ENCODE data around the gene TSPAN32.

GRCh38 chr11:2272946-2273280 is 28.9 kb upstream of the TSPAN32 start:
- TF ChIP-seq ZFX (IDR thresholded peaks at IDR 0.05; ENCODE audit: borderline replicate concordance), result no peak
- TF ChIP-seq CTCF (IDR thresholded peaks at IDR 0.05), result no peak
